ENCODE data around the gene SNX18.

- TF ChIP-seq POLR2AphosphoS5 (IDR thresholded peaks at IDR 0.05): no peak
- TF ChIP-seq CTCF (IDR thresholded peaks at IDR 0.05 in 8 of 11, conservative IDR thresholded peaks at IDR 0.05 in 3 of 11): no peak
Measured at GRCh38 chr5:54539001-54539400, 21.4 kb downstream of the SNX18 start.

Data from spleen (tissue), 7 donors.